Measurements from ENCODE around the gene PCDHGA7.
"Not testable (repeated sequence)": the region's sequence is repeated elsewhere in the genome, so short reads cannot be mapped to it uniquely, and the experiment has no call there.

The PCDHGA7 gene

GRCh38 chr5:141382469-141383294, at the start of gene PCDHGA7:
Gene PCDHGA7, plus strand, starts transcription at chr5:141382742. Its CDS starts 158 bp downstream, at chr5:141382900.
- DNase-seq: peak; percentile 32

- DNase-seq: no peak
Observed at GRCh38 chr5:141338538-141339306, 43.8 kb upstream of the PCDHGA7 start, which contains the start of gene PCDHGA2. Gene PCDHGA2, plus strand, starts transcription at chr5:141338760.

GRCh38 chr5:141340781-141341354, 41.7 kb upstream of the PCDHGA7 start:
- DNase-seq: not testable (repeated sequence)

GRCh38 chr5:141342773-141343172, 39.8 kb upstream of the PCDHGA7 start:
- no peak for DNase-seq

GRCh38 chr5:141343242-141343952, 39.1 kb upstream of the PCDHGA7 start, which contains the start of gene PCDHGA3:
Gene PCDHGA3, plus strand, starts transcription at chr5:141343829. Its CDS starts 205 bp downstream, at chr5:141344034.
- DNase-seq: no peak

- no peak for DNase-seq
Observed at GRCh38 chr5:141343953-141344463, 38.5 kb upstream of the PCDHGA7 start.

- DNase-seq: no peak
Observed at GRCh38 chr5:141345327-141345726, 37.2 kb upstream of the PCDHGA7 start.

GRCh38 chr5:141346017-141346416, 36.5 kb upstream of the PCDHGA7 start:
- not testable (repeated sequence) for DNase-seq

GRCh38 chr5:141349917-141350619, 32.5 kb upstream of the PCDHGA7 start, which contains the start of gene PCDHGB1:
Gene PCDHGB1, plus strand, starts transcription at chr5:141350099. Its CDS starts 162 bp downstream, at chr5:141350261.
- DNase-seq: no peak

- no peak for DNase-seq
Observed at GRCh38 chr5:141351591-141351990, 31.0 kb upstream of the PCDHGA7 start.

GRCh38 chr5:141354900-141355469, 27.6 kb upstream of the PCDHGA7 start, which contains the start of gene PCDHGA4:
Gene PCDHGA4, plus strand, starts transcription at chr5:141355021. Its CDS starts 87 bp downstream, at chr5:141355108.
- no peak for DNase-seq

- DNase-seq: no peak
Observed at GRCh38 chr5:141355641-141356040, 26.9 kb upstream of the PCDHGA7 start.

- no peak for DNase-seq
Observed at GRCh38 chr5:141356133-141356532, 26.4 kb upstream of the PCDHGA7 start.

GRCh38 chr5:141356950-141357349, 25.6 kb upstream of the PCDHGA7 start:
- no peak for DNase-seq

GRCh38 chr5:141359790-141360426, 22.6 kb upstream of the PCDHGA7 start, which contains the start of gene PCDHGB2:
Gene PCDHGB2, plus strand, starts transcription at chr5:141359994. Its CDS starts 142 bp downstream, at chr5:141360136.
- DNase-seq: no peak

- DNase-seq: no peak
Observed at GRCh38 chr5:141360685-141361084, 21.9 kb upstream of the PCDHGA7 start.

GRCh38 chr5:141362719-141363118, 19.8 kb upstream of the PCDHGA7 start:
- no peak for DNase-seq

- DNase-seq: no peak
Observed at GRCh38 chr5:141363952-141364660, 18.4 kb upstream of the PCDHGA7 start, which contains the start of gene PCDHGA5. Gene PCDHGA5, plus strand, starts transcription at chr5:141364162. Its CDS starts 169 bp downstream, at chr5:141364331.

- DNase-seq: no peak
Observed at GRCh38 chr5:141366016-141366896, 16.3 kb upstream of the PCDHGA7 start.
